Myocyte (in vitro differentiated cells): ENCODE results near the gene ASB18. TPM values are rescaled to one million over a fixed set of nuclear protein-coding genes. Genes with fewer than 3 reads are reported as not detected.

Source experiments
- total RNA-seq: library from RNA; depleted of rRNA; stranded (reverse); fragments of >200 nt; gene quantifications from 2 replicates; pipeline ENCODE4 v1.2.3, GENCODE V29; 2014

ASB18 gene
- total RNA-seq, 1 donor from 2014 or later: 0.24 TPM

Other genes with a start within 250 kb of the ASB18 start
- 0.26 TPM in 1 of 2 replicates, not detected in the other for gene GBX2, start 96.0 kb downstream of the ASB18 start, total RNA-seq